GM23248 (cell line): Measurements from ENCODE around the gene OR2V1.
"Not testable (repeated sequence)": the region's sequence is repeated elsewhere in the genome, so short reads cannot be mapped to it uniquely, and the experiment has no call there.

Experiments
- EZH2 ChIP-seq: fragments of 200-600 bp; sonication (generic); IDR thresholded peaks from 2 replicates; pipeline ENCODE4 v1.6.1; 2018; ENCODE audit warnings: antibody characterized with exemption, mild to moderate bottlenecking; ENCODE audit not compliant: insufficient read depth, poor library complexity, severe bottlenecking
- EZH2phosphoT487 ChIP-seq: fragments of 200-600 bp; sonication (generic); IDR thresholded peaks from 2 replicates; pipeline ENCODE4 v1.6.1; 2018; ENCODE audit warnings: antibody characterized with exemption, moderate library complexity, mild to moderate bottlenecking, low read depth; ENCODE audit not compliant: insufficient read depth

DNA sequence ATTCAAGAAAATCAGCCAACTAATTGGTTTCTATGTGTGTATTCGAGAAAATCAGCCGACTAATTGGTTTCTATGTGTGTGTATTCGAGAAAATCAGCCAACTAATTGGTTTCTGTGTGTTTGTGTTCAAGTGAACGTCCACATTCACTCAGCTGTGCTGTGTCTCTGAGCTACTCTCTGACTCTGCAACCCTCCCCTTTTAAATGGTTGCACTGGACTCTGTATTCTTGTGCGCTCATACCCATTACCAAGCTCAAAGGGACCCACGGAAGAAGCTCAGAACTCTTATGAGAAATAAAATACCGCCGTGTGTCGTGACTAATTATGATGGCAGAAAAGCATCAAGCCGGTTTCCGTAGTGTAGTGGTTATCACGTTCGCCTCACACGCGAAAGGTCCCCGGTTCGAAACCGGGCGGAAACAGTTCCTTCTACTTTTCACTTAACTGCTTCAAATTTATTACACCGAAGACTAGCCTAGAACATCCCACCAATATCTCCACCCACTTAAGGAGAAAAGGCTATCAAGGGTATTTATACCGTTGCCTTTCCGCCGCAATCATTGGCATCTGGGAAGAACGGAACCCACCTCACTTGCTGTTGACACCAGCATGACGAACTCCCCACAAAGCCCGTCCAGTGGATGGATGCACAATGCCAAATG, 34.1 kb downstream of the OR2V1 start:
- not testable (repeated sequence) for TF ChIP-seq EZH2phosphoT487, EZH2
